OCI-LY7 (cell line): Measurements from ENCODE around the gene IL12B.

Experiments
- EZH2phosphoT487 ChIP-seq: fragments of 200-600 bp; sonication (generic); IDR thresholded peaks from 2 replicates; pipeline ENCODE4 v1.6.1; 2018; ENCODE audit warnings: low read depth, borderline replicate concordance, mild to moderate bottlenecking, mixed run types, antibody characterized with exemption, low read length, moderate library complexity, mixed read lengths
- TF ChIP-seq, protein P1 (sequence below): fragments of 200-600 bp; sonication (generic); conservative IDR thresholded peaks from 2 replicates; pipeline ENCODE4 v1.5.1; 2014; ENCODE audit warnings: mild to moderate bottlenecking, antibody characterized with exemption, low read length, moderate library complexity, mixed read lengths

- TF ChIP-seq, protein P1, sequence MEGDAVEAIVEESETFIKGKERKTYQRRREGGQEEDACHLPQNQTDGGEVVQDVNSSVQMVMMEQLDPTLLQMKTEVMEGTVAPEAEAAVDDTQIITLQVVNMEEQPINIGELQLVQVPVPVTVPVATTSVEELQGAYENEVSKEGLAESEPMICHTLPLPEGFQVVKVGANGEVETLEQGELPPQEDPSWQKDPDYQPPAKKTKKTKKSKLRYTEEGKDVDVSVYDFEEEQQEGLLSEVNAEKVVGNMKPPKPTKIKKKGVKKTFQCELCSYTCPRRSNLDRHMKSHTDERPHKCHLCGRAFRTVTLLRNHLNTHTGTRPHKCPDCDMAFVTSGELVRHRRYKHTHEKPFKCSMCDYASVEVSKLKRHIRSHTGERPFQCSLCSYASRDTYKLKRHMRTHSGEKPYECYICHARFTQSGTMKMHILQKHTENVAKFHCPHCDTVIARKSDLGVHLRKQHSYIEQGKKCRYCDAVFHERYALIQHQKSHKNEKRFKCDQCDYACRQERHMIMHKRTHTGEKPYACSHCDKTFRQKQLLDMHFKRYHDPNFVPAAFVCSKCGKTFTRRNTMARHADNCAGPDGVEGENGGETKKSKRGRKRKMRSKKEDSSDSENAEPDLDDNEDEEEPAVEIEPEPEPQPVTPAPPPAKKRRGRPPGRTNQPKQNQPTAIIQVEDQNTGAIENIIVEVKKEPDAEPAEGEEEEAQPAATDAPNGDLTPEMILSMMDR: no peak
- no peak for TF ChIP-seq EZH2phosphoT487
Observed at GRCh38 chr5:159303286-159303685, 27.0 kb downstream of the IL12B start.
